HEK293 (cell line): ENCODE data around the gene BID.

ENCODE experiments used
- CTCF ChIA-PET: fragments of 350-600 bp; formaldehyde crosslinking; extraction: SDS; loops from one replicate; lab custom pipeline; 2021; ENCODE audit warnings: antibody characterized with exemption; lab: Yijun Ruan, JAX
- POLR2A ChIA-PET: fragments of 300-600 bp; formaldehyde crosslinking; extraction: SDS; loops from one replicate; lab custom pipeline; 2020; ENCODE audit warnings: antibody characterized with exemption, inconsistent platforms; lab: Yijun Ruan, JAX
- H3K27ac ChIP-seq: fragments of 200-500 bp; sonication (Bioruptor generic); 2 replicates; pipeline ENCODE4 v1.5.1; 2014; ENCODE audit warnings: low read depth, low read length, control low read depth, inconsistent platforms; ENCODE audit errors: extremely low read depth
- H3K36me3 ChIP-seq, 2 experiments: fragments of 200-500 bp in 1 of 2; sonication (Bioruptor generic) in 1 of 2; 1 replicate in 1 of 2; 2 replicates in 1 of 2; pipeline ENCODE4 v1.5.1; 2014 to 2017; ENCODE audit warnings: inconsistent platforms in 2 of 2, low read length in 2 of 2; ENCODE audit not compliant: control insufficient read depth in 2 of 2, insufficient read depth in 1 of 2
- H3K4me1 ChIP-seq: fragments of 200-500 bp; sonication (Bioruptor generic); 2 replicates; pipeline ENCODE4 v1.5.1; 2014; ENCODE audit warnings: mild to moderate bottlenecking, low read length, inconsistent platforms; ENCODE audit not compliant: control insufficient read depth, insufficient read depth
- H3K4me3 ChIP-seq: 2 replicates; pipeline ENCODE4 v1.5.1; 2011; ENCODE audit warnings: low read depth, mild to moderate bottlenecking, control low read depth, low read length, moderate library complexity
- H3K9me3 ChIP-seq: fragments of 200-500 bp; sonication (Bioruptor generic); 2 replicates; pipeline ENCODE4 v1.5.1; 2014; ENCODE audit warnings: low read depth, low read length, inconsistent platforms; ENCODE audit not compliant: control insufficient read depth, insufficient read depth
- EGR2 ChIP-seq: fragments of 450-650 bp; formaldehyde crosslinking; IDR thresholded peaks from 2 replicates; pipeline ENCODE4 v1.5.1; 2016; ENCODE audit warnings: low read depth, missing biosample characterization, missing genetic modification characterization
- KLF16 ChIP-seq: fragments of 450-650 bp; formaldehyde crosslinking; IDR thresholded peaks from 2 replicates; pipeline ENCODE4 v1.5.1; 2017; ENCODE audit warnings: missing biosample characterization, missing genetic modification characterization
- KLF7 ChIP-seq: fragments of 450-650 bp; formaldehyde crosslinking; IDR thresholded peaks from 2 replicates; pipeline ENCODE4 v1.5.1; 2016; ENCODE audit warnings: missing biosample characterization, missing genetic modification characterization, borderline replicate concordance
- MEIS1 ChIP-seq: sonication (generic); formaldehyde crosslinking; IDR thresholded peaks from 2 replicates; pipeline ENCODE4 v1.8.1; 2022; ENCODE audit warnings: missing genetic modification reagents, mild to moderate bottlenecking, borderline replicate concordance
- SCRT2 ChIP-seq: fragments of 450-650 bp; formaldehyde crosslinking; IDR thresholded peaks from 2 replicates; pipeline ENCODE4 v1.5.1; 2016; ENCODE audit warnings: missing biosample characterization, missing genetic modification characterization
- SP3 ChIP-seq: fragments of 450-650 bp; formaldehyde crosslinking; IDR thresholded peaks from 2 replicates; pipeline ENCODE4 v1.5.1; 2016; ENCODE audit warnings: missing biosample characterization, missing genetic modification characterization
- WT1 ChIP-seq: fragments of 450-650 bp; formaldehyde crosslinking; IDR thresholded peaks from 2 replicates; pipeline ENCODE4 v1.5.1; 2016; ENCODE audit warnings: missing biosample characterization, missing genetic modification characterization
- YY2 ChIP-seq: fragments of 450-650 bp; formaldehyde crosslinking; IDR thresholded peaks from 2 replicates; pipeline ENCODE4 v1.5.1; 2016; ENCODE audit warnings: missing biosample characterization, missing genetic modification characterization
- ZBTB20 ChIP-seq: fragments of 450-650 bp; formaldehyde crosslinking; IDR thresholded peaks from 2 replicates; pipeline ENCODE4 v1.5.1; 2016; ENCODE audit warnings: missing biosample characterization, missing genetic modification characterization
- ZNF114 ChIP-seq: fragments of 450-650 bp; formaldehyde crosslinking; IDR thresholded peaks from 2 replicates; pipeline ENCODE4 v1.5.0; 2017; ENCODE audit warnings: missing biosample characterization, missing genetic modification characterization
- ZNF121 ChIP-seq: fragments of 450-650 bp; formaldehyde crosslinking; IDR thresholded peaks from 2 replicates; pipeline ENCODE4 v1.5.1; 2016; ENCODE audit warnings: missing biosample characterization, missing genetic modification characterization
- ZNF140 ChIP-seq: fragments of 450-650 bp; formaldehyde crosslinking; IDR thresholded peaks from 2 replicates; pipeline ENCODE4 v1.5.1; 2016; ENCODE audit warnings: missing biosample characterization, missing genetic modification characterization
- ZNF175 ChIP-seq: fragments of 450-650 bp; formaldehyde crosslinking; IDR thresholded peaks from 2 replicates; pipeline ENCODE4 v1.5.1; 2016; ENCODE audit warnings: missing biosample characterization, missing genetic modification characterization
- ZNF248 ChIP-seq: fragments of 450-650 bp; formaldehyde crosslinking; IDR thresholded peaks from 2 replicates; pipeline ENCODE4 v1.5.1; 2017; ENCODE audit warnings: missing biosample characterization, missing genetic modification characterization
- ZNF266 ChIP-seq: fragments of 450-650 bp; formaldehyde crosslinking; IDR thresholded peaks from 2 replicates; pipeline ENCODE4 v1.5.1; 2016; ENCODE audit warnings: missing biosample characterization, missing genetic modification characterization, low read depth
- ZNF354C ChIP-seq: fragments of 450-650 bp; formaldehyde crosslinking; IDR thresholded peaks from 2 replicates; pipeline ENCODE4 v1.5.1; 2016; ENCODE audit warnings: missing biosample characterization, missing genetic modification characterization, low read depth, borderline replicate concordance
- ZNF37A ChIP-seq: fragments of 450-650 bp; IDR thresholded peaks from 2 replicates; pipeline ENCODE4 v1.5.1; 2018; ENCODE audit warnings: missing biosample characterization, missing genetic modification characterization
- ZNF423 ChIP-seq: fragments of 450-650 bp; formaldehyde crosslinking; IDR thresholded peaks from 2 replicates; pipeline ENCODE4 v1.5.1; 2016; ENCODE audit warnings: missing biosample characterization, missing genetic modification characterization
- ZNF433 ChIP-seq: fragments of 450-650 bp; formaldehyde crosslinking; IDR thresholded peaks from 2 replicates; pipeline ENCODE4 v1.5.1; 2016; ENCODE audit warnings: missing biosample characterization, missing genetic modification characterization, low read depth
- ZNF530 ChIP-seq: fragments of 450-650 bp; formaldehyde crosslinking; IDR thresholded peaks from 2 replicates; pipeline ENCODE4 v1.5.1; 2016; ENCODE audit warnings: low read depth, missing biosample characterization, missing genetic modification characterization
- ZNF548 ChIP-seq: fragments of 450-650 bp; formaldehyde crosslinking; IDR thresholded peaks from 2 replicates; pipeline ENCODE4 v1.5.1; 2016; ENCODE audit warnings: missing biosample characterization, missing genetic modification characterization
- ZNF555 ChIP-seq: fragments of 450-650 bp; formaldehyde crosslinking; conservative IDR thresholded peaks from 2 replicates; pipeline ENCODE4 v1.5.1; 2017; ENCODE audit warnings: missing biosample characterization, mild to moderate bottlenecking, missing genetic modification characterization, inconsistent platforms
- ZNF560 ChIP-seq: fragments of 450-650 bp; formaldehyde crosslinking; IDR thresholded peaks from 2 replicates; pipeline ENCODE4 v1.5.1; 2017; ENCODE audit warnings: missing biosample characterization, missing genetic modification characterization, borderline replicate concordance
- ZNF747 ChIP-seq: fragments of 450-650 bp; formaldehyde crosslinking; IDR thresholded peaks from 2 replicates; pipeline ENCODE4 v1.5.1; 2016; ENCODE audit warnings: missing biosample characterization, missing genetic modification characterization
- ZNF76 ChIP-seq: fragments of 450-650 bp; formaldehyde crosslinking; IDR thresholded peaks from 2 replicates; pipeline ENCODE4; 2016; ENCODE audit warnings: low read depth, missing biosample characterization, missing genetic modification characterization, borderline replicate concordance
- ZNF791 ChIP-seq: fragments of 450-650 bp; formaldehyde crosslinking; IDR thresholded peaks from 2 replicates; pipeline ENCODE4 v1.5.1; 2016; ENCODE audit warnings: missing biosample characterization, missing genetic modification characterization
- TF ChIP-seq, protein P1 (sequence below): fragments of 450-650 bp; formaldehyde crosslinking; IDR thresholded peaks from 2 replicates; pipeline ENCODE4 v1.5.1; 2016; ENCODE audit warnings: missing biosample characterization, missing genetic modification characterization
- TF ChIP-seq, protein P2 (sequence below): fragments of 450-650 bp; formaldehyde crosslinking; IDR thresholded peaks from 2 replicates; pipeline ENCODE4 v1.5.1; 2016; ENCODE audit warnings: missing biosample characterization, missing genetic modification characterization

Gene BID

DNA sequence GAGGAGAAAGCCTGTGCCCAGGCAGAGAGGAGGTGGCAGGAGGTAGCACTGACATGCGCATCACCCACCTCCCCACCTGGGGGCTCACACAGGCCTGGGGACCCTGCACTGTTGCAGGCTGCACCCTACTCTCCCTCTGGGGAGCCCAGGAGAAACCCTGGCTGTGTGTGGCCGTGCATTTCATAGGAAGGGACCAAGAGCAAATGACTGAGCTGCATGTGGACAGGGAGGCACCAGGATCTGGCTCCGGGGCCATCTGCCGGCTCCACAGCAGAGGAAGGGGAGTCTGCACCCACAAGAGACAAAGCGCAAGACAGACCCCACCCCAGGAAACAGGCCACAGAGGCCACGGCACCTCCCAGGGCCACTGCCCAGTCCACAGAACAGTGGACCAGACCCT, 22.7 kb downstream of the BID start:
- Histone ChIP-seq H3K4me3 (no peak overlapping the region), H3K27ac (no peak overlapping the region), H3K36me3 (no peaks in the 10 kb centered on the region), H3K9me3 (no peaks in the 10 kb centered on the region), H3K4me1 (no peaks in the 10 kb centered on the region)
- CTCF ChIA-PET = interaction anchor here (1.1 to 1.9 kb wide), 3 partner anchors 9 to 325 kb away, joined by 4 to 14 read pairs (median 6); no protein-coding TSS in a partner anchor
- TF ChIP-seq, protein P1, sequence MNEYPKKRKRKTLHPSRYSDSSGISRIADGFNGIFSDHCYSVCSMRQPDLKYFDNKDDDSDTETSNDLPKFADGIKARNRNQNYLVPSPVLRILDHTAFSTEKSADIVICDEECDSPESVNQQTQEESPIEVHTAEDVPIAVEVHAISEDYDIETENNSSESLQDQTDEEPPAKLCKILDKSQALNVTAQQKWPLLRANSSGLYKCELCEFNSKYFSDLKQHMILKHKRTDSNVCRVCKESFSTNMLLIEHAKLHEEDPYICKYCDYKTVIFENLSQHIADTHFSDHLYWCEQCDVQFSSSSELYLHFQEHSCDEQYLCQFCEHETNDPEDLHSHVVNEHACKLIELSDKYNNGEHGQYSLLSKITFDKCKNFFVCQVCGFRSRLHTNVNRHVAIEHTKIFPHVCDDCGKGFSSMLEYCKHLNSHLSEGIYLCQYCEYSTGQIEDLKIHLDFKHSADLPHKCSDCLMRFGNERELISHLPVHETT = no peak
- no peak for TF ChIP-seq ZNF354C (tag by site-specific recombination)
- no peak for TF ChIP-seq ZNF423 (tag by site-specific recombination)
- no peak for TF ChIP-seq ZNF114 (tag by site-specific recombination)
- TF ChIP-seq YY2 = no peak
- no peak for TF ChIP-seq KLF7
- no peak for TF ChIP-seq KLF16 (tag by site-specific recombination)
- POLR2A ChIA-PET = interaction anchor here (0.9 kb wide), 1 partner anchor 22 kb away, joined by 4 read pairs; no protein-coding TSS in a partner anchor

DNA sequence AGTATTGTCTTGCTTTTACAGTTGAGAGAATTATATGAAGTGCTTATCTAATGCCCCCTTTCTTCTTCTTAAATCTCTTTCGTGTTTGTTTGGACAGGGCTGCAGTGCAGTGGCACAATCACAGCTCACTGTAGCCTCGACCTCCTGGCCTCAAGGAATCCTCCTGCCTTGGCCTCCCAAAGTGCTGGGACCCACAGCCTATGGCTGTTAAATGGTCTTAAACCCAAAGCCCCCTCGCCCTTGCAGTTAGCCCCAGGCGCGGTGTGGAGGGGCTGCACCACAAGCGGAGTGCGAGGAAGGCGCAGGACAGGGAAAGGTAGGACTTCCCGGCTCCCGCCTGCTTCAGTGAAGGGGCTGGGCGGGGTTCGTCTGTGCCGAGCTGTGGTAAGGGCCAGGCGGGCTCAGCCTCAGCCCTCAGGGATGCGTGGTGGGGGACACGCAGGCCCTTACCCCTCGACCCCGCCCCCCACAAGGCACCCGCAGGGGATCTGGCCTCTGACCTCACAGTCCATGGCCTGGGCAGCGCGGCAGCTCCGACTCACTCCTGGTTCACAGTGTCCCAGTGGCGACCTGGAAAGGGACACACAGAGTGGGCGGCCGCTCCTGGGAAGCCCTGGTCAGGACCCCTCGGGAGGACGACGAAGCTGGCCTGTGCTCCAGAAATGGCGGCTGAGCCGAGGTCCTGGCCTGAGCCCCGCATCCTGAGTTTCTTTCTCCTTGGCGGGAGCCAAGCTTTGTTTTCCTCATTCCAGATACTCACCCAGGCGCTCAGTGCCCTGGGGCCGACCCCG, 24.5 kb downstream of the BID start:
- Histone ChIP-seq H3K4me1 (no peaks in the 10 kb centered on the region), H3K4me3 (no peak overlapping the region), H3K36me3 (no peaks in the 10 kb centered on the region), H3K9me3 (no peaks in the 10 kb centered on the region), H3K27ac (no peak overlapping the region)
- POLR2A ChIA-PET = no interaction called here
- CTCF ChIA-PET = interaction anchor here (0.9 to 1.1 kb wide), 2 partner anchors 142 to 326 kb away, joined by 3 read pairs; no protein-coding TSS in a partner anchor
- TF ChIP-seq ZNF266 (tag by site-specific recombination) (no peak), ZNF433 (no peak), ZNF140 (tag by site-specific recombination) (no peak), ZNF121 (tag by site-specific recombination) (no peak), ZNF747 (tag by site-specific recombination) (no peak), ZBTB20 (no peak), ZNF560 (tag by site-specific recombination) (no peak), ZNF175 (tag by site-specific recombination) (no peak)
- TF ChIP-seq, protein P2, sequence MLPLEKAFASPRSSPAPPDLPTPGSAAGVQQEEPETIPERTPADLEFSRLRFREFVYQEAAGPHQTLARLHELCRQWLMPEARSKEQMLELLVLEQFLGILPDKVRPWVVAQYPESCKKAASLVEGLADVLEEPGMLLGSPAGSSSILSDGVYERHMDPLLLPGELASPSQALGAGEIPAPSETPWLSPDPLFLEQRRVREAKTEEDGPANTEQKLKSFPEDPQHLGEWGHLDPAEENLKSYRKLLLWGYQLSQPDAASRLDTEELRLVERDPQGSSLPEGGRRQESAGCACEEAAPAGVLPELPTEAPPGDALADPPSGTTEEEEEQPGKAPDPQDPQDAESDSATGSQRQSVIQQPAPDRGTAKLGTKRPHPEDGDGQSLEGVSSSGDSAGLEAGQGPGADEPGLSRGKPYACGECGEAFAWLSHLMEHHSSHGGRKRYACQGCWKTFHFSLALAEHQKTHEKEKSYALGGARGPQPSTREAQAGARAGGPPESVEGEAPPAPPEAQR = no peak

DNA sequence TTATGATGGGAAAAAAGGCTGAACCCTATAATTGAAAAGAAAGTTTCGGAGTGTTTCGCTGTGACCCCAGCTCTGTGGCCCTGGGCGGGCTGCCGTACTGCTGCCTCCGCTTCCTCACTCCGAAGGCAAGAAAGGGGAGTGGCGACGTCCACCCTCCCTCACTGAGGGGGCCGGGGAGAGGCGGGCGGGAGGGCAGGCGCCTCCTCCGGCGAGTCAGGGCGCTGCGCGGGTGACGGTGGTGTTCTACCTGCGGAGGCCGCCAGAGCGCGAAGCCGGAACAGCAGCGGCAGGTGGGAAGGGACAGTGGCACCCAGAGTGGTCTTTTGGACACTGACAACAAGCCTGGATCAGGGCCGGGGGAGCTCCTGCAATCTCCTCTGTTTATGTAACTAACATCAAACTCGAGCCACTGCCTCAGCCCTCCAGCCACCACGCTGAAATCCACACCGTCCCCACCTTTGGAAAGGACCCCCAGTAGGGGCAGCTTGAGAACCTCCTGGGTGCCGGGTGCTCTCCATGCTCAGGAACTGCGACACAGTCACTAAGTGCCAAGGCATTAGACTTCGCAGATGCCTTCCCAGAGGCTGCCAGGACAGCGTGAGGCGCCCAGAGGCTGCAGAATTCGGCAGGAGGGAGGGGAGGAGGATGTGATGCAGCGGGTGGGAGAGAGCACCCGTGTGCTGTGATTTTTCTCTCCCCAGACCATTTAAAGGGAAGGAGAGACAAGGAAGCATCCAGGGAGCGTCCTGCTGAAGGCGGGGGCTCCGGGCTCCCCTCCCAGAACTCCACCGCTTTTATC, 25.5 kb downstream of the BID start:
- Histone ChIP-seq H3K4me3 (no peak overlapping the region), H3K9me3 (no peaks in the 10 kb centered on the region), H3K36me3 (no peaks in the 10 kb centered on the region), H3K27ac (no peak overlapping the region), H3K4me1 (no peaks in the 10 kb centered on the region)
- TF ChIP-seq ZNF248 (no peak), ZNF530 (tag by site-specific recombination) (no peak), WT1 (tag by site-specific recombination) (no peak), ZNF76 (tag by site-specific recombination) (no peak), ZNF555 (tag by site-specific recombination) (no peak), SP3 (tag by site-specific recombination) (no peak), MEIS1 (CRISPR knock-in tag) (no peak), ZNF354C (tag by site-specific recombination) (no peak), EGR2 (tag by site-specific recombination) (no peak), ZNF791 (tag by site-specific recombination) (no peak), ZNF37A (no peak), SCRT2 (tag by site-specific recombination) (no peak), ZNF548 (tag by site-specific recombination) (no peak)
- POLR2A ChIA-PET = no interaction called here
- CTCF ChIA-PET = interaction anchor here (0.6 kb wide), 2 partner anchors 57 to 81 kb away, joined by 3 to 4 read pairs; no protein-coding TSS in a partner anchor
